Keratinocyte (primary cell): ENCODE results near the gene ZNF831. TPM values are rescaled to one million over a fixed set of nuclear protein-coding genes. Genes with fewer than 3 reads are reported as not detected.

ENCODE experiments used
- DNase-seq: peaks from one replicate; pipeline ENCODE4 v3.0.0-alpha.2; 2011; ENCODE audit warnings: low read depth, missing footprints, low spot score
- FAIRE-seq: peaks from 2 replicates; lab custom pipeline; 2011; peaks lifted over from hg19 to GRCh38; lab: Jason Lieb, UNC
- H2AFZ ChIP-seq: 2 replicates; pipeline ENCODE4 v1.6.0; 2012; ENCODE audit warnings: low read length, control low read depth, inconsistent platforms; ENCODE audit not compliant: control insufficient read depth
- H3K27ac ChIP-seq: 2 replicates; pipeline ENCODE4 v1.5.1; 2011; ENCODE audit warnings: low read length; ENCODE audit not compliant: control insufficient read depth, insufficient read depth
- H3K27me3 ChIP-seq: 3 replicates; pipeline ENCODE4 v1.6.0; 2011; ENCODE audit warnings: low read length; ENCODE audit not compliant: control insufficient read depth, insufficient read depth; ENCODE audit errors: extremely low read depth
- H3K36me3 ChIP-seq, 2 experiments: 2 replicates in 1 of 2; 3 replicates in 1 of 2; pipeline ENCODE4 v1.5.1; 2011; ENCODE audit warnings: low read length in 2 of 2, mild to moderate bottlenecking in 1 of 2; ENCODE audit not compliant: control insufficient read depth in 2 of 2, insufficient read depth in 2 of 2; ENCODE audit errors: extremely low read depth in 1 of 2
- H3K4me1 ChIP-seq: 3 replicates; pipeline ENCODE4 v1.5.1; 2011; ENCODE audit warnings: low read length; ENCODE audit not compliant: control insufficient read depth, insufficient read depth; ENCODE audit errors: extremely low read depth
- H3K4me2 ChIP-seq: 3 replicates; pipeline ENCODE4 v1.6.0; 2011; ENCODE audit warnings: low read depth, low read length; ENCODE audit not compliant: control insufficient read depth, insufficient read depth; ENCODE audit errors: extremely low read depth
- H3K4me3 ChIP-seq, 3 experiments: fragments of 200-600 bp in 1 of 3; sonication (generic) in 1 of 3; 2 replicates in 2 of 3; 3 replicates in 1 of 3; pipeline ENCODE4 v1.5.1; 2011 to 2016; ENCODE audit warnings: low read length in 3 of 3, mild to moderate bottlenecking in 3 of 3, control low read depth in 2 of 3, inconsistent platforms in 1 of 3, low read depth in 1 of 3, mixed read lengths in 1 of 3, mixed run types in 1 of 3, moderate library complexity in 1 of 3; ENCODE audit not compliant: control insufficient read depth in 2 of 3, insufficient read depth in 2 of 3; ENCODE audit errors: extremely low read depth in 1 of 3
- H3K79me2 ChIP-seq: 2 replicates; pipeline ENCODE4 v1.6.0; 2012; ENCODE audit warnings: low read length; ENCODE audit not compliant: control insufficient read depth, insufficient read depth
- H3K9ac ChIP-seq: 3 replicates; pipeline ENCODE4 v1.6.0; 2011; ENCODE audit warnings: low read length; ENCODE audit not compliant: control insufficient read depth, insufficient read depth; ENCODE audit errors: extremely low read depth
- H3K9me1 ChIP-seq: 3 replicates; pipeline ENCODE4 v1.6.0; 2011; ENCODE audit warnings: low read length; ENCODE audit not compliant: control insufficient read depth, insufficient read depth; ENCODE audit errors: extremely low read depth
- H3K9me3 ChIP-seq: 2 replicates; pipeline ENCODE4 v1.5.1; 2012; ENCODE audit warnings: low read depth, low read length; ENCODE audit not compliant: control insufficient read depth
- H4K20me1 ChIP-seq: 3 replicates; pipeline ENCODE4 v1.6.0; 2011; ENCODE audit warnings: low read length; ENCODE audit not compliant: control insufficient read depth, insufficient read depth; ENCODE audit errors: extremely low read depth
- EZH2 ChIP-seq: IDR thresholded peaks from one replicate; pipeline ENCODE4 v1.6.1; 2012; ENCODE audit warnings: inconsistent platforms, mild to moderate bottlenecking, low read length, moderate library complexity
- dilution Hi-C: fragments of 300-500 bp; cut with MboI; formaldehyde crosslinking; loops from one replicate; pipeline ENCODE4 v1.7.0; 2020; ENCODE audit warnings: low sequenced_read_pairs; ENCODE audit not compliant: extremely low pct_ligation_motif_present
- polyA plus RNA-seq, 5 experiments: library from polyadenylated mRNA; depleted of rRNA in 3 of 5; stranded (reverse) in 3 of 5; stranded (forward) in 1 of 5; unstranded in 1 of 5; fragments of >200 nt; gene quantifications; 1 replicate in 1 of 5; 2 replicates in 3 of 5; 3 replicates in 1 of 5; pipeline versions ENCODE4 v1.2.1 to v1.2.3, GENCODE V29; 2011 to 2012; ENCODE audit warnings: missing spikeins in 2 of 5, low read depth in 1 of 5, low replicate concordance in 1 of 5
- TF ChIP-seq, protein P1 (sequence below), 3 experiments: IDR thresholded peaks in 1 of 3; conservative IDR thresholded peaks in 1 of 3; optimal IDR thresholded peaks in 1 of 3; 2 replicates in 2 of 3; 3 replicates in 1 of 3; pipeline versions ENCODE3 to v1.5.1; 2011; ENCODE audit warnings: low read length in 3 of 3, mild to moderate bottlenecking in 3 of 3, moderate library complexity in 2 of 3, control low read depth in 1 of 3, inconsistent platforms in 1 of 3; ENCODE audit not compliant: insufficient read depth in 2 of 3; ENCODE audit errors: extremely low read depth in 1 of 3

The ZNF831 gene
- polyA plus RNA-seq, 1 donor (not counting 4 experiments of a cell fraction or from before 2014, with no cell fraction given) = not detected

DNA sequence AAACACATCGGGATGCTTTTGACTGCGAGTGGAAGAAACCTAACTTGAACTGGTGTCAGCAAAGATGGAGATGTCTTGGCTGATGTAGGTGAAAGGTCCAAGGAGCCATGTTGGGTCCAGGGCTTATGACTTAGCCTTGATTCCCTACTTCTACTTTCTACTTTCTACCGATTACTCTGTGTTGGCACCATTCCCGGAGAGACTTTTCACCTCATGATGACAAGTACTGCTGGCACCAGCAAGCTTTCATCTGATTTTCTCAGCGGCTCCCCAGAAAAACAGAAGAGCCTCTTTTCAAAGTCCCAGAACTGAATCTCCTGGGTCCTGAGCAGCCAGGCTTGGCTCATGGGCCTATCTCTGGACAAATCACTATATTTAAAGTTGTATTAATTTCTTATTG is 131.9 kb downstream of the ZNF831 start:
- no peaks in the 10 kb centered on the region for H3K9me3 ChIP-seq
- H3K9me1 ChIP-seq = no peaks in the 10 kb centered on the region
- no peaks in the 10 kb centered on the region for H3K79me2 ChIP-seq
- dilution Hi-C loops = no loop called here
- H3K4me3 ChIP-seq = no peak overlapping the region
- no peak for DNase-seq
- no peak overlapping the region for H3K9ac ChIP-seq
- no peaks in the 10 kb centered on the region for H4K20me1 ChIP-seq
- no peak overlapping the region for H3K27ac ChIP-seq
- H3K4me2 ChIP-seq = no peak overlapping the region
- TF ChIP-seq, protein P1, sequence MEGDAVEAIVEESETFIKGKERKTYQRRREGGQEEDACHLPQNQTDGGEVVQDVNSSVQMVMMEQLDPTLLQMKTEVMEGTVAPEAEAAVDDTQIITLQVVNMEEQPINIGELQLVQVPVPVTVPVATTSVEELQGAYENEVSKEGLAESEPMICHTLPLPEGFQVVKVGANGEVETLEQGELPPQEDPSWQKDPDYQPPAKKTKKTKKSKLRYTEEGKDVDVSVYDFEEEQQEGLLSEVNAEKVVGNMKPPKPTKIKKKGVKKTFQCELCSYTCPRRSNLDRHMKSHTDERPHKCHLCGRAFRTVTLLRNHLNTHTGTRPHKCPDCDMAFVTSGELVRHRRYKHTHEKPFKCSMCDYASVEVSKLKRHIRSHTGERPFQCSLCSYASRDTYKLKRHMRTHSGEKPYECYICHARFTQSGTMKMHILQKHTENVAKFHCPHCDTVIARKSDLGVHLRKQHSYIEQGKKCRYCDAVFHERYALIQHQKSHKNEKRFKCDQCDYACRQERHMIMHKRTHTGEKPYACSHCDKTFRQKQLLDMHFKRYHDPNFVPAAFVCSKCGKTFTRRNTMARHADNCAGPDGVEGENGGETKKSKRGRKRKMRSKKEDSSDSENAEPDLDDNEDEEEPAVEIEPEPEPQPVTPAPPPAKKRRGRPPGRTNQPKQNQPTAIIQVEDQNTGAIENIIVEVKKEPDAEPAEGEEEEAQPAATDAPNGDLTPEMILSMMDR (optimal IDR thresholded peaks at IDR 0.05 in 1 of 3, IDR thresholded peaks at IDR 0.05 in 1 of 3, conservative IDR thresholded peaks at IDR 0.05 in 1 of 3; ENCODE audit: extremely low read depth in 1 of 3, insufficient read depth in 2 of 3, low read length in 3 of 3) = no peak
- TF ChIP-seq EZH2 = no peak
- no peaks in the 10 kb centered on the region for H3K4me1 ChIP-seq
- H3K36me3 ChIP-seq = no peaks in the 10 kb centered on the region
- no peak for FAIRE-seq
- H2AFZ ChIP-seq = no peak overlapping the region
- peaks cover 7% of the 10 kb centered on the region for H3K27me3 ChIP-seq

DNA sequence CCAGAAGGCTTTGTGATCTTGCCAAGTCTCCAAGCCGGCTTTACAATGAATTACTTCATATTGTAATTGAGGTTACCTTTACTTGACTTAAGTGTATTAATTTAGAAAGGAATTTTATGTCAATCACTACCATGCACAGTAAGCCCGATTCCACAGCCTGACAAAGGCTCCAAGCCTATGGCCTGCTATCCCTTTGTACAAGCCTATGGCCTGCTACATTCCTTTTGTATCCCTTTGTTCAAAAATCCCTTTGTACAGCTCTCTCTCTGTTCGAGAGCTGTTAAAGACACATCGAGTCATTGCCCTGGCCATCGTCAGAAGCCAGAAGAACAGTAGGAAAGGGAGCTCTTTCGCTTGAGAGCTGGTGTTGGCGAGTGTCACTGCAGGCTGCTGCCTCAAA is 134.1 kb downstream of the ZNF831 start:
- dilution Hi-C loops = no loop called here
- H3K79me2 ChIP-seq = no peaks in the 10 kb centered on the region
- no peak overlapping the region for H3K4me2 ChIP-seq
- TF ChIP-seq, protein P1 (optimal IDR thresholded peaks at IDR 0.05 in 1 of 3, IDR thresholded peaks at IDR 0.05 in 1 of 3, conservative IDR thresholded peaks at IDR 0.05 in 1 of 3; ENCODE audit: extremely low read depth in 1 of 3, insufficient read depth in 2 of 3, low read length in 3 of 3) = no peak
- no peak for TF ChIP-seq EZH2
- H2AFZ ChIP-seq = no peak overlapping the region
- H3K9me1 ChIP-seq = no peaks in the 10 kb centered on the region
- H4K20me1 ChIP-seq = no peaks in the 10 kb centered on the region
- FAIRE-seq (no peak), DNase-seq (no peak)
- peaks cover 16% of the 10 kb centered on the region for H3K27me3 ChIP-seq
- no peaks in the 10 kb centered on the region for H3K36me3 ChIP-seq
- no peak overlapping the region for H3K9ac ChIP-seq
- no peak overlapping the region for H3K4me3 ChIP-seq
- no peak overlapping the region for H3K27ac ChIP-seq
- H3K4me1 ChIP-seq = no peaks in the 10 kb centered on the region
- no peaks in the 10 kb centered on the region for H3K9me3 ChIP-seq
